WTC11 (cell line): ENCODE measurements around the gene EIF6. TPM values are rescaled to one million over a fixed set of nuclear protein-coding genes. Genes with fewer than 3 reads are reported as not detected.

ENCODE experiments used
- ATAC-seq: fragments of 200-7000 bp; cut with Tn5 transposase; 2 replicates; pipeline ENCODE4 v1.10.0; 2021; ENCODE audit warnings: mild to moderate bottlenecking, moderate library complexity
- CTCF ChIA-PET: fragments of 300-600 bp; sonication (Branson Sonifier 250); formaldehyde crosslinking; loops from one replicate; lab custom pipeline; 2021; ENCODE audit warnings: antibody characterized with exemption; lab: Charles Lee
- POLR2A ChIA-PET: fragments of 350-600 bp; sonication (Branson Sonifier 250); formaldehyde crosslinking; loops from one replicate; lab custom pipeline; 2021; ENCODE audit warnings: antibody characterized with exemption; lab: Charles Lee
- DNase-seq: peaks from one replicate; pipeline ENCODE4 v3.0.0; 2021; ENCODE audit warnings: low spot score
- H3K27ac Mint-ChIP-seq: 2 replicates; pipeline ENCODE4 v1.8.0; 2021; ENCODE audit warnings: mixed read lengths
- H3K27me3 Mint-ChIP-seq: 2 replicates; pipeline ENCODE4 v1.8.0; 2021; ENCODE audit warnings: low read depth, mild to moderate bottlenecking, moderate library complexity, mixed read lengths
- H3K36me3 Mint-ChIP-seq: 2 replicates; pipeline ENCODE4 v1.8.0; 2021; ENCODE audit warnings: mixed read lengths
- H3K4me1 Mint-ChIP-seq: 2 replicates; pipeline ENCODE4 v1.8.0; 2022; ENCODE audit warnings: mixed read lengths
- H3K4me3 Mint-ChIP-seq: 2 replicates; pipeline ENCODE4 v1.8.0; 2021; ENCODE audit warnings: mild to moderate bottlenecking, moderate library complexity, mixed read lengths
- H3K9me3 Mint-ChIP-seq: 2 replicates; pipeline ENCODE4 v1.8.0; 2021; ENCODE audit warnings: mixed read lengths
- CBFB ChIP-seq: sonication (generic); formaldehyde crosslinking; IDR thresholded peaks from 2 replicates; pipeline ENCODE4 v1.8.1; 2022; ENCODE audit warnings: mild to moderate bottlenecking, low read depth, missing genetic modification reagents
- CREM ChIP-seq: sonication (generic); formaldehyde crosslinking; IDR thresholded peaks from 2 replicates; pipeline ENCODE4 v1.8.1; 2022; ENCODE audit warnings: mild to moderate bottlenecking, missing genetic modification reagents, moderate library complexity
- ETV6 ChIP-seq: sonication (generic); formaldehyde crosslinking; IDR thresholded peaks from 2 replicates; pipeline ENCODE4 v1.8.1; 2022; ENCODE audit warnings: mild to moderate bottlenecking, missing genetic modification reagents
- FOXJ3 ChIP-seq: sonication (generic); formaldehyde crosslinking; IDR thresholded peaks from 2 replicates; pipeline ENCODE4 v1.9.0; 2021; ENCODE audit warnings: missing genetic modification reagents, mild to moderate bottlenecking, borderline replicate concordance
- GABPB1 ChIP-seq: sonication (generic); formaldehyde crosslinking; IDR thresholded peaks from 2 replicates; pipeline ENCODE4 v1.8.1; 2023; ENCODE audit warnings: mild to moderate bottlenecking, missing genetic modification reagents
- GTF2I ChIP-seq: fragments of 250-450 bp; sonication (Bioruptor Pico); conservative IDR thresholded peaks from 2 replicates; pipeline ENCODE4 v1.4.0; 2021; ENCODE audit warnings: mild to moderate bottlenecking
- NFATC4 ChIP-seq: fragments of 250-450 bp; sonication (Bioruptor Pico); IDR thresholded peaks from 2 replicates; pipeline ENCODE4 v1.9.0; 2021; ENCODE audit warnings: mild to moderate bottlenecking
- NR3C1 ChIP-seq: sonication (generic); formaldehyde crosslinking; conservative IDR thresholded peaks from 2 replicates; pipeline ENCODE4 v1.8.1; 2023; ENCODE audit warnings: low read depth, mild to moderate bottlenecking, missing genetic modification reagents
- PRRX2 ChIP-seq: fragments of 250-450 bp; sonication (Bioruptor Pico); IDR thresholded peaks from 2 replicates; pipeline ENCODE4 v1.8.0; 2021; ENCODE audit warnings: mild to moderate bottlenecking
- TCF7 ChIP-seq: sonication (generic); formaldehyde crosslinking; IDR thresholded peaks from 2 replicates; pipeline ENCODE4 v1.8.0; 2022; ENCODE audit warnings: mild to moderate bottlenecking, low read depth, missing genetic modification reagents, moderate library complexity
- ZNF121 ChIP-seq: sonication (generic); formaldehyde crosslinking; IDR thresholded peaks from 2 replicates; pipeline ENCODE4 v1.8.0; 2023; ENCODE audit warnings: missing genetic modification reagents
- total RNA-seq: library from RNA; stranded (reverse); gene quantifications from 3 replicates; pipeline ENCODE4 v1.2.3, GENCODE V29; 2021
- TF ChIP-seq, protein P1 (sequence below): fragments of 250-450 bp; sonication (Bioruptor Pico); conservative IDR thresholded peaks from 2 replicates; pipeline ENCODE4 v1.9.0; 2021; ENCODE audit warnings: mild to moderate bottlenecking
- TF ChIP-seq, protein P2 (sequence below): sonication (generic); formaldehyde crosslinking; conservative IDR thresholded peaks from 2 replicates; pipeline ENCODE4 v1.8.1; 2023; ENCODE audit warnings: mild to moderate bottlenecking, low read depth, missing genetic modification reagents, moderate library complexity
- TF ChIP-seq, protein P3 (sequence below): fragments of 250-450 bp; sonication (Bioruptor Pico); IDR thresholded peaks from 2 replicates; pipeline ENCODE4 v1.9.0; 2021; ENCODE audit warnings: mild to moderate bottlenecking
- TF ChIP-seq, protein P4 (sequence below): fragments of 250-450 bp; sonication (Bioruptor Pico); IDR thresholded peaks from 2 replicates; pipeline ENCODE4 v1.9.0; 2021; ENCODE audit warnings: mild to moderate bottlenecking
- TF ChIP-seq, protein P5 (sequence below): sonication (generic); formaldehyde crosslinking; IDR thresholded peaks from 2 replicates; pipeline ENCODE4 v1.8.0; 2022; ENCODE audit warnings: missing genetic modification reagents
- TF ChIP-seq, protein P6 (sequence below): sonication (generic); formaldehyde crosslinking; IDR thresholded peaks from 2 replicates; pipeline ENCODE4 v1.8.1; 2022; ENCODE audit warnings: mild to moderate bottlenecking, moderate library complexity, missing genetic modification reagents
- TF ChIP-seq, protein P7 (sequence below): sonication (generic); formaldehyde crosslinking; IDR thresholded peaks from 2 replicates; pipeline ENCODE4 v1.8.1; 2022; ENCODE audit warnings: low read depth, missing genetic modification reagents, borderline replicate concordance

The EIF6 gene
- total RNA-seq, 1 experiment from 2014 or later: 157 TPM

DNA sequence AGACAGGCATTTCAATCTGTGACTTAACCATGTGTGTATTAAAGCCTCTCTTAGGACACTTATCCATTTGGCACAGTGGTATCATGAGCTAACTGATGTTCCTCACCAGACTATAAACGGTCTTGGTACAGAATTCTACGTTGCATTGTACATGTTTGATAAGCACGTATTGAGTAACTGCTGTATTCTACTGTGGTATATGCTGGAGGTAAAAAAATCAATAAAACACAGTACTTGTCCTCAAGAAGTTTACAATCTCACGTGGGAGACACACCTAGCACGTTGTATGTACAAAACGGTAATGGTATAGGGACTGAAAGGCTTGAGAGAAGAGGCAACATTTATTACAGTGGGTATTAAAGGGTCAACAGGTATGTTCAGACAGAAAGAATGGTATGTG lies 40.8 kb upstream of the EIF6 start:
- Mint-ChIP-seq H3K27me3 (no peaks in the 10 kb centered on the region), H3K9me3 (no peaks in the 10 kb centered on the region), H3K4me1 (peaks cover 17% of the 10 kb centered on the region), H3K27ac (peak overlapping the region; percentile 33; the same call in 1 of the 2 replicates), H3K36me3 (no peaks in the 10 kb centered on the region), H3K4me3 (no peak overlapping the region)
- no peak for DNase-seq
- ATAC-seq: no peak
- CTCF ChIA-PET: interaction anchor here (0.7 to 1.4 kb wide), 3 partner anchors 18 to 666 kb away, joined by 3 read pairs; no protein-coding TSS in a partner anchor
- TF ChIP-seq, protein P1, sequence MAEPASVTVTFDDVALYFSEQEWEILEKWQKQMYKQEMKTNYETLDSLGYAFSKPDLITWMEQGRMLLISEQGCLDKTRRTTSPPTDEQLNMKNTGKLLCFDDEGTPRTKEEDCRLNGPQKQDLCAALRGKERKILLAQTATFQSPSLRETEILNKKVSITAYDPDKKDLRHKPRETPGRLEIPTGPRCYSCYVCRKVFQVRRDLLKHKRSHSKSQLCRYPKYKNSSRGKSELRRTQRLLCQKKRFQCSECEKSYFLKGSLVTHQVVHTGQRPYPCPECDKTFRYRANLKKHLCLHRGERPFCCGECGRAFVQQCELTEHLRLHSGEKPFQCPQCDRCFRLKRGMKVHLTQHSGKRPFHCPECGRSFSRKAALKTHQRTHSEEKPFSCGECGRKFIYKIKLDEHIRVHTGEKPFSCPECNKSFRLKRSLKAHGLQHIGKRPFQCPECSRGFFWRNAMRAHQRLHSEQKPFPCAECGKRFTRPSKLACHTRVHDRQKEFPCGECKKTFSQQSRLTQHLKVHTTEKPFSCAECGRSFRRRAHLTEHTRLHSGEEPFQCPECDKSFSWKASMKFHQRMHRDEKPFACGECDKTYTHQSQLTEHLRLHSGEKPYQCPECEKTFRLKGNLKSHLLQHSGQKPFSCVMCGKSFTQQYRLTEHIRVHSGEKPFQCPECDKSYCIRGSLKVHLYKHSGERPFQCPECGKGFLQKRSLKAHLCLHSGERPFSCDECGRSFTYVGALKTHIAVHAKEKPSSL: no peak
- TF ChIP-seq, protein P2, sequence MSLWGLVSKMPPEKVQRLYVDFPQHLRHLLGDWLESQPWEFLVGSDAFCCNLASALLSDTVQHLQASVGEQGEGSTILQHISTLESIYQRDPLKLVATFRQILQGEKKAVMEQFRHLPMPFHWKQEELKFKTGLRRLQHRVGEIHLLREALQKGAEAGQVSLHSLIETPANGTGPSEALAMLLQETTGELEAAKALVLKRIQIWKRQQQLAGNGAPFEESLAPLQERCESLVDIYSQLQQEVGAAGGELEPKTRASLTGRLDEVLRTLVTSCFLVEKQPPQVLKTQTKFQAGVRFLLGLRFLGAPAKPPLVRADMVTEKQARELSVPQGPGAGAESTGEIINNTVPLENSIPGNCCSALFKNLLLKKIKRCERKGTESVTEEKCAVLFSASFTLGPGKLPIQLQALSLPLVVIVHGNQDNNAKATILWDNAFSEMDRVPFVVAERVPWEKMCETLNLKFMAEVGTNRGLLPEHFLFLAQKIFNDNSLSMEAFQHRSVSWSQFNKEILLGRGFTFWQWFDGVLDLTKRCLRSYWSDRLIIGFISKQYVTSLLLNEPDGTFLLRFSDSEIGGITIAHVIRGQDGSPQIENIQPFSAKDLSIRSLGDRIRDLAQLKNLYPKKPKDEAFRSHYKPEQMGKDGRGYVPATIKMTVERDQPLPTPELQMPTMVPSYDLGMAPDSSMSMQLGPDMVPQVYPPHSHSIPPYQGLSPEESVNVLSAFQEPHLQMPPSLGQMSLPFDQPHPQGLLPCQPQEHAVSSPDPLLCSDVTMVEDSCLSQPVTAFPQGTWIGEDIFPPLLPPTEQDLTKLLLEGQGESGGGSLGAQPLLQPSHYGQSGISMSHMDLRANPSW (CRISPR knock-in tag): no peak
- TF ChIP-seq, protein P3, sequence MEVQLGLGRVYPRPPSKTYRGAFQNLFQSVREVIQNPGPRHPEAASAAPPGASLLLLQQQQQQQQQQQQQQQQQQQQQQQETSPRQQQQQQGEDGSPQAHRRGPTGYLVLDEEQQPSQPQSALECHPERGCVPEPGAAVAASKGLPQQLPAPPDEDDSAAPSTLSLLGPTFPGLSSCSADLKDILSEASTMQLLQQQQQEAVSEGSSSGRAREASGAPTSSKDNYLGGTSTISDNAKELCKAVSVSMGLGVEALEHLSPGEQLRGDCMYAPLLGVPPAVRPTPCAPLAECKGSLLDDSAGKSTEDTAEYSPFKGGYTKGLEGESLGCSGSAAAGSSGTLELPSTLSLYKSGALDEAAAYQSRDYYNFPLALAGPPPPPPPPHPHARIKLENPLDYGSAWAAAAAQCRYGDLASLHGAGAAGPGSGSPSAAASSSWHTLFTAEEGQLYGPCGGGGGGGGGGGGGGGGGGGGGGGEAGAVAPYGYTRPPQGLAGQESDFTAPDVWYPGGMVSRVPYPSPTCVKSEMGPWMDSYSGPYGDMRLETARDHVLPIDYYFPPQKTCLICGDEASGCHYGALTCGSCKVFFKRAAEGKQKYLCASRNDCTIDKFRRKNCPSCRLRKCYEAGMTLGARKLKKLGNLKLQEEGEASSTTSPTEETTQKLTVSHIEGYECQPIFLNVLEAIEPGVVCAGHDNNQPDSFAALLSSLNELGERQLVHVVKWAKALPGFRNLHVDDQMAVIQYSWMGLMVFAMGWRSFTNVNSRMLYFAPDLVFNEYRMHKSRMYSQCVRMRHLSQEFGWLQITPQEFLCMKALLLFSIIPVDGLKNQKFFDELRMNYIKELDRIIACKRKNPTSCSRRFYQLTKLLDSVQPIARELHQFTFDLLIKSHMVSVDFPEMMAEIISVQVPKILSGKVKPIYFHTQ: no peak
- TF ChIP-seq GTF2I (CRISPR knock-in tag) (no peak), FOXJ3 (CRISPR knock-in tag) (no peak), ETV6 (no peak), CBFB (CRISPR knock-in tag) (no peak), GABPB1 (CRISPR knock-in tag) (no peak), NFATC4 (CRISPR knock-in tag) (no peak), PRRX2 (CRISPR knock-in tag) (no peak), TCF7 (CRISPR knock-in tag) (no peak), CREM (CRISPR knock-in tag) (no peak), NR3C1 (CRISPR knock-in tag) (no peak), ZNF121 (CRISPR knock-in tag) (no peak)
- TF ChIP-seq, protein P4, sequence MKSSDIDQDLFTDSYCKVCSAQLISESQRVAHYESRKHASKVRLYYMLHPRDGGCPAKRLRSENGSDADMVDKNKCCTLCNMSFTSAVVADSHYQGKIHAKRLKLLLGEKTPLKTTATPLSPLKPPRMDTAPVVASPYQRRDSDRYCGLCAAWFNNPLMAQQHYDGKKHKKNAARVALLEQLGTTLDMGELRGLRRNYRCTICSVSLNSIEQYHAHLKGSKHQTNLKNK (CRISPR knock-in tag): no peak
- TF ChIP-seq, protein P5, sequence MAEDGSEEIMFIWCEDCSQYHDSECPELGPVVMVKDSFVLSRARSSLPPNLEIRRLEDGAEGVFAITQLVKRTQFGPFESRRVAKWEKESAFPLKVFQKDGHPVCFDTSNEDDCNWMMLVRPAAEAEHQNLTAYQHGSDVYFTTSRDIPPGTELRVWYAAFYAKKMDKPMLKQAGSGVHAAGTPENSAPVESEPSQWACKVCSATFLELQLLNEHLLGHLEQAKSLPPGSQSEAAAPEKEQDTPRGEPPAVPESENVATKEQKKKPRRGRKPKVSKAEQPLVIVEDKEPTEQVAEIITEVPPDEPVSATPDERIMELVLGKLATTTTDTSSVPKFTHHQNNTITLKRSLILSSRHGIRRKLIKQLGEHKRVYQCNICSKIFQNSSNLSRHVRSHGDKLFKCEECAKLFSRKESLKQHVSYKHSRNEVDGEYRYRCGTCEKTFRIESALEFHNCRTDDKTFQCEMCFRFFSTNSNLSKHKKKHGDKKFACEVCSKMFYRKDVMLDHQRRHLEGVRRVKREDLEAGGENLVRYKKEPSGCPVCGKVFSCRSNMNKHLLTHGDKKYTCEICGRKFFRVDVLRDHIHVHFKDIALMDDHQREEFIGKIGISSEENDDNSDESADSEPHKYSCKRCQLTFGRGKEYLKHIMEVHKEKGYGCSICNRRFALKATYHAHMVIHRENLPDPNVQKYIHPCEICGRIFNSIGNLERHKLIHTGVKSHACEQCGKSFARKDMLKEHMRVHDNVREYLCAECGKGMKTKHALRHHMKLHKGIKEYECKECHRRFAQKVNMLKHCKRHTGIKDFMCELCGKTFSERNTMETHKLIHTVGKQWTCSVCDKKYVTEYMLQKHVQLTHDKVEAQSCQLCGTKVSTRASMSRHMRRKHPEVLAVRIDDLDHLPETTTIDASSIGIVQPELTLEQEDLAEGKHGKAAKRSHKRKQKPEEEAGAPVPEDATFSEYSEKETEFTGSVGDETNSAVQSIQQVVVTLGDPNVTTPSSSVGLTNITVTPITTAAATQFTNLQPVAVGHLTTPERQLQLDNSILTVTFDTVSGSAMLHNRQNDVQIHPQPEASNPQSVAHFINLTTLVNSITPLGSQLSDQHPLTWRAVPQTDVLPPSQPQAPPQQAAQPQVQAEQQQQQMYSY: no peak
- TF ChIP-seq, protein P6, sequence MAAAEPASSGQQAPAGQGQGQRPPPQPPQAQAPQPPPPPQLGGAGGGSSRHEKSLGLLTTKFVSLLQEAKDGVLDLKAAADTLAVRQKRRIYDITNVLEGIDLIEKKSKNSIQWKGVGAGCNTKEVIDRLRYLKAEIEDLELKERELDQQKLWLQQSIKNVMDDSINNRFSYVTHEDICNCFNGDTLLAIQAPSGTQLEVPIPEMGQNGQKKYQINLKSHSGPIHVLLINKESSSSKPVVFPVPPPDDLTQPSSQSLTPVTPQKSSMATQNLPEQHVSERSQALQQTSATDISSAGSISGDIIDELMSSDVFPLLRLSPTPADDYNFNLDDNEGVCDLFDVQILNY: no peak
- TF ChIP-seq, protein P7, sequence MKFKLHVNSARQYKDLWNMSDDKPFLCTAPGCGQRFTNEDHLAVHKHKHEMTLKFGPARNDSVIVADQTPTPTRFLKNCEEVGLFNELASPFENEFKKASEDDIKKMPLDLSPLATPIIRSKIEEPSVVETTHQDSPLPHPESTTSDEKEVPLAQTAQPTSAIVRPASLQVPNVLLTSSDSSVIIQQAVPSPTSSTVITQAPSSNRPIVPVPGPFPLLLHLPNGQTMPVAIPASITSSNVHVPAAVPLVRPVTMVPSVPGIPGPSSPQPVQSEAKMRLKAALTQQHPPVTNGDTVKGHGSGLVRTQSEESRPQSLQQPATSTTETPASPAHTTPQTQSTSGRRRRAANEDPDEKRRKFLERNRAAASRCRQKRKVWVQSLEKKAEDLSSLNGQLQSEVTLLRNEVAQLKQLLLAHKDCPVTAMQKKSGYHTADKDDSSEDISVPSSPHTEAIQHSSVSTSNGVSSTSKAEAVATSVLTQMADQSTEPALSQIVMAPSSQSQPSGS: no peak
- TF ChIP-seq, all 79 proteins: peak for 0
- POLR2A ChIA-PET: interaction anchor here (0.6 kb wide), 2 partner anchors 160 to 322 kb away, joined by 3 to 5 read pairs; no protein-coding TSS in a partner anchor
